Loucy (cell line): ENCODE data around the gene LMF2.
A peak's percentile ranks its signal among the peaks of the same experiment; 100 is the strongest.

ENCODE experiments used
- H2AFZ ChIP-seq: fragments of 200-600 bp; sonication (generic); 2 replicates; pipeline ENCODE4 v1.6.0; 2016; ENCODE audit warnings: antibody characterized with exemption, mild to moderate bottlenecking, low read length, moderate library complexity
- H3F3A ChIP-seq: fragments of 200-600 bp; 2 replicates; pipeline ENCODE4 v1.6.0; 2016; ENCODE audit warnings: antibody characterized with exemption, low read depth, mild to moderate bottlenecking
- H3K27me3 ChIP-seq: fragments of 200-600 bp; sonication (generic); 2 replicates; pipeline ENCODE4 v1.6.1; 2014; ENCODE audit warnings: low read length, mild to moderate bottlenecking; ENCODE audit not compliant: insufficient read depth, poor library complexity, severe bottlenecking
- H3K36me3 ChIP-seq: fragments of 200-600 bp; sonication (generic); 2 replicates; pipeline ENCODE4 v1.6.1; 2016; ENCODE audit warnings: low read length; ENCODE audit not compliant: insufficient read depth
- H3K4me1 ChIP-seq: fragments of 200-600 bp; sonication (generic); 2 replicates; pipeline ENCODE4 v1.5.1; 2014; ENCODE audit warnings: low read length, mild to moderate bottlenecking; ENCODE audit not compliant: insufficient read depth, poor library complexity, severe bottlenecking
- H3K4me2 ChIP-seq: fragments of 200-600 bp; sonication (generic); 2 replicates; pipeline ENCODE4 v1.6.0; 2014; ENCODE audit warnings: antibody characterized with exemption, low read length, low read depth, mild to moderate bottlenecking; ENCODE audit not compliant: poor library complexity, severe bottlenecking
- H3K4me3 ChIP-seq: fragments of 200-600 bp; sonication (generic); 2 replicates; pipeline ENCODE4 v1.5.1; 2014; ENCODE audit warnings: low read length, mild to moderate bottlenecking, mixed read lengths; ENCODE audit not compliant: poor library complexity, severe bottlenecking
- H3K79me2 ChIP-seq: fragments of 200-600 bp; sonication (generic); 2 replicates; pipeline ENCODE4 v1.6.1; 2014; ENCODE audit warnings: low read length; ENCODE audit not compliant: insufficient read depth
- H3K9ac ChIP-seq: fragments of 200-600 bp; sonication (generic); 2 replicates; pipeline ENCODE4 v1.6.0; 2014; ENCODE audit warnings: mild to moderate bottlenecking, low read depth, low read length, moderate library complexity; ENCODE audit not compliant: poor library complexity, severe bottlenecking
- H3K9me2 ChIP-seq: fragments of 200-600 bp; sonication (generic); replicated peaks from 2 replicates; pipeline ENCODE4 v1.6.1; 2016; ENCODE audit warnings: low read depth, low read length, mixed read lengths
- H3K9me3 ChIP-seq: fragments of 200-600 bp; sonication (generic); 2 replicates; pipeline ENCODE4 v1.6.1; 2014; ENCODE audit warnings: mild to moderate bottlenecking, antibody characterized with exemption, low read length, low read depth; ENCODE audit not compliant: insufficient read depth
- H4K20me1 ChIP-seq: fragments of 200-600 bp; sonication (generic); 2 replicates; pipeline ENCODE4 v1.6.0; 2014; ENCODE audit warnings: antibody characterized with exemption, low read length, mild to moderate bottlenecking; ENCODE audit not compliant: insufficient read depth, poor library complexity, severe bottlenecking
- CTCF ChIP-seq: fragments of 200-600 bp; sonication (generic); conservative IDR thresholded peaks from 2 replicates; pipeline ENCODE4 v1.5.1; 2014; ENCODE audit warnings: mild to moderate bottlenecking, antibody characterized with exemption, low read length
- EZH2phosphoT487 ChIP-seq: fragments of 200-600 bp; IDR thresholded peaks from 2 replicates; pipeline ENCODE4 v1.6.1; 2018; ENCODE audit warnings: antibody characterized with exemption, mild to moderate bottlenecking, moderate library complexity, borderline replicate concordance

The LMF2 gene

DNA sequence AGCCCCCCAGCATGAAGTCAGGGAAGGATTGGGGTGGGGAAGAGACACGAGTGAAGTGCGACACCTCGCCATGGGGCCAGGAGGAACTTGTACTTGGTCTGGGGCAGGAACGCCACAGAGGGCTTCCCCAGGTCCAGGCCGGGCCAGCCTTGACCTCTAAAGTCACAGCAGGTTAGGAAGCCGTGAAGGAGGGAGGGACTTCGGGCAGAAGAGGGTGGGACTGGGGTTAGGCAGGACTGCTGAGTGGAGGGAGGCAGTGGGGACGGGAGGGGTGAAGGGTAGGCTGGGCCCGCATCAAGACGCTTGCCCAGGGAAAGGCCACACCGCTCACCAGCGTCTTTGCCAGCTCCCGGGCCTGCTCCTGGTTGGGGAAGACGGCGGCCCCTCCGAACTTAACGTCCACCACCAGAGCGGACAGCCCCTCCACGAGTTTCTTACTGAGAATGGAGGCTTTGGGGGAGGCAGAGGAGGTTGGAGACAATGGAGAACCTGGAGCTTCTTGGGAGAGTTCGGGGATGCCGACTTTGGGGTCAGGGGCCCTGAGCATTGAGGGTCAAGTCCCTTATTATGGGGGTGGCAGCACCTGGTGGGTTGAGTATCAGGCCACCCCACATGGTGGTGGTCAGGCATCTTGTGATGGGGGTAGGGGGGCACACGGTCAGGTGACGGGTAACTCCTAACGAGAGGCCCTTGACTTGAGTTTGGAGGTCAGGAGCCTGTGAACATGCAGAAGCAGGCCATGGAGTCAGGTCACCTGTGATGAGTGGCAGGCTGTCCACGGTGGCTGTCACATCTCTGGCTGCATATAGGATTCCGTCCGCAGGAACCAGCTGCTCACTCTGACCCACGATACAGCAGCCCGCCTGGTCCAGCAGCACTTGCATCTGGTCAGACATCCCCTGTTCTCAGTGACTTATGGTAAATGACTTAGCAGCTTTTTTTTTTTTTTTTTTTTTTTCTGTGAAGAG is 19.6 kb upstream of the LMF2 start:
- TF ChIP-seq CTCF: no peak
- TF ChIP-seq EZH2phosphoT487: no peak
- Histone ChIP-seq H3K9me3 (no peaks in the 10 kb centered on the region), H3K4me3 (peak overlapping the region; percentile 84), H3K79me2 (peaks cover 16% of the 10 kb centered on the region; the same call in 1 of the 2 replicates), H3K9me2 (no peaks in the 10 kb centered on the region), H3K4me2 (peak overlapping the region; percentile 90), H3K36me3 (peaks cover 20% of the 10 kb centered on the region; the same call in 1 of the 2 replicates), H3K9ac (peak overlapping the region; percentile 90), H3K27me3 (no peaks in the 10 kb centered on the region), H4K20me1 (peaks cover 6% of the 10 kb centered on the region), H2AFZ (peak overlapping the region; percentile 91), H3K4me1 (peaks cover 16% of the 10 kb centered on the region), H3F3A (peaks cover 4% of the 10 kb centered on the region; the same call in 1 of the 2 replicates)

GRCh38 chr22:50526108-50526833 is 18.8 kb upstream of the LMF2 start:
- H3K36me3 ChIP-seq: peaks cover 28% of the 10 kb centered on the region; the same call in 1 of the 2 replicates
- TF ChIP-seq CTCF: peak; percentile 59
- TF ChIP-seq EZH2phosphoT487: no peak
- peaks cover 8% of the 10 kb centered on the region for H4K20me1 ChIP-seq
- peaks cover 4% of the 10 kb centered on the region; the same call in 1 of the 2 replicates for H3F3A ChIP-seq
- peak overlapping the region; percentile 90 for H3K9ac ChIP-seq
- no peaks in the 10 kb centered on the region for H3K27me3 ChIP-seq
- no peaks in the 10 kb centered on the region for H3K9me3 ChIP-seq
- peak overlapping the region; percentile 90 for H3K4me2 ChIP-seq
- peak overlapping the region; percentile 84 for H3K4me3 ChIP-seq
- H2AFZ ChIP-seq: peak overlapping the region; percentile 91
- no peaks in the 10 kb centered on the region for H3K9me2 ChIP-seq
- H3K4me1 ChIP-seq: peaks cover 16% of the 10 kb centered on the region
- H3K79me2 ChIP-seq: peaks cover 16% of the 10 kb centered on the region; the same call in 1 of the 2 replicates

GRCh38 chr22:50525858-50526107 is 18.3 kb upstream of the LMF2 start:
- TF ChIP-seq EZH2phosphoT487 (no peak), CTCF (0 out of 2 replicates have a peak, but pooled peaks have one; percentile 53)
- peaks cover 9% of the 10 kb centered on the region for H4K20me1 ChIP-seq
- peak overlapping the region; percentile 90 for H3K4me2 ChIP-seq
- H3K79me2 ChIP-seq: peaks cover 16% of the 10 kb centered on the region; the same call in 1 of the 2 replicates
- H3K9me3 ChIP-seq: no peaks in the 10 kb centered on the region
- peak overlapping the region; percentile 84 for H3K4me3 ChIP-seq
- H3K4me1 ChIP-seq: peaks cover 16% of the 10 kb centered on the region
- H3F3A ChIP-seq: peaks cover 4% of the 10 kb centered on the region; the same call in 1 of the 2 replicates
- peak overlapping the region; percentile 90 for H3K9ac ChIP-seq
- H3K36me3 ChIP-seq: peaks cover 33% of the 10 kb centered on the region; the same call in 1 of the 2 replicates
- H3K27me3 ChIP-seq: no peaks in the 10 kb centered on the region
- no peaks in the 10 kb centered on the region for H3K9me2 ChIP-seq
- H2AFZ ChIP-seq: peak overlapping the region; percentile 91
